ENCODE data around the gene MRGPRG. TPM values are rescaled to one million over a fixed set of nuclear protein-coding genes. Genes with fewer than 3 reads are reported as not detected.

Gene MRGPRG
- total and polyA plus RNA-seq, 2 donors (not counting 1 experiment from before 2014, with no cell fraction given), result not detected

DNA sequence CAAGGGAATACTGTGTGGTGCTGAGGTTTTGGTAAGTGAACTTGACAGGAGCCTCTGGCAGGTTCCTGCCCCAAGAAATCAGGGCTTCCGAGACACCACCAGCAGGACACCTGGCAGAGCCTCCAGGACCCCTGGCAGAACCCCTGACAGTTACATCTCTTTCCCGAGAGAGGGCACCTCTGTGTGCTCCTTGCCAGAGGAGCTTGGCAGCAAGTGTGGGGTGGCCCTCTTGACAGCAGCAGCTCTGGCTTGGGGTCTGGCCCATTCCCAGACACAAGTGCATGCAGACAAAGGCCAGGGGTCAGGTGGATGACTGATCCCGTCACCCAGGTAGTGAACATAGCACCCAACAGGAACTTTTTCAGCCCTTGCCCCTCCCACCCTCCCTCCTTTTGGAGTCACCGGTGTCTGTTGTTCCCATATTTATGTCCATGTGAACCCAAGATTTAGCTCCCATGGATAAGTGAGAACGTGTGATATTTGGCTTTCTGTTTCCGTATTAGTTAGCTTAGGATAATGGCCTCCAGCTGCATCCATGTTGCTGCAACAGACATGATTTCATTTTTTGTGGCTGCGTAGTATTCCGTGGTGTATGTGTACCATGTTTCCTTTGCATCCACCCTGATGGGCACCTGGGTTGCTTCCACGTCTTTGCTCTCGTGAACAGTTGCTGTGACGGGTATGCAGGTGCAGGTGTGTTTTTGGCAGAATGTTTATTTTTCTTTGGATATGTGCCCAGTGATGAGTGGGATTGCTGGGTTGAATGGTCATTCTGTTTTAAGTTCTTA, 32.3 kb downstream of the MRGPRG start:
- Histone ChIP-seq H3K4me2 (ENCODE audit: extremely low read depth, insufficient read depth, low read length) (no peak overlapping the region), H3K4me3 (replicated peaks in 1 of 4; ENCODE audit: control extremely low read depth in 1 of 4, insufficient read depth in 1 of 4, low read depth in 3 of 4, low read length in 4 of 4) (no peak overlapping the region), H3K79me2 (ENCODE audit: control insufficient read depth, insufficient read depth, low read length) (no peaks in the 10 kb centered on the region), H3K9ac (ENCODE audit: insufficient read depth, low read length) (no peak overlapping the region), H3K9me3 (ENCODE audit: control insufficient read depth, insufficient read depth, low read depth, low read length) (no peaks in the 10 kb centered on the region), H2AFZ (ENCODE audit: low read length) (no peak overlapping the region), H3K27ac (ENCODE audit: insufficient read depth, low read length) (no peak overlapping the region), H3K36me3 (ENCODE audit: control insufficient read depth, insufficient read depth, low read length) (no peaks in the 10 kb centered on the region), H4K20me1 (ENCODE audit: control insufficient read depth, extremely low read depth, insufficient read depth, low read length) (no peaks in the 10 kb centered on the region), H3K4me1 (ENCODE audit: control insufficient read depth, extremely low read depth, insufficient read depth, low read length) (no peaks in the 10 kb centered on the region), H3K27me3 (ENCODE audit: control insufficient read depth, insufficient read depth, low read length) (no peaks in the 10 kb centered on the region)
- no peak for TF ChIP-seq EZH2 (IDR thresholded peaks at IDR 0.05; ENCODE audit: low read length, missing control alignments)
- TF ChIP-seq, protein P1, sequence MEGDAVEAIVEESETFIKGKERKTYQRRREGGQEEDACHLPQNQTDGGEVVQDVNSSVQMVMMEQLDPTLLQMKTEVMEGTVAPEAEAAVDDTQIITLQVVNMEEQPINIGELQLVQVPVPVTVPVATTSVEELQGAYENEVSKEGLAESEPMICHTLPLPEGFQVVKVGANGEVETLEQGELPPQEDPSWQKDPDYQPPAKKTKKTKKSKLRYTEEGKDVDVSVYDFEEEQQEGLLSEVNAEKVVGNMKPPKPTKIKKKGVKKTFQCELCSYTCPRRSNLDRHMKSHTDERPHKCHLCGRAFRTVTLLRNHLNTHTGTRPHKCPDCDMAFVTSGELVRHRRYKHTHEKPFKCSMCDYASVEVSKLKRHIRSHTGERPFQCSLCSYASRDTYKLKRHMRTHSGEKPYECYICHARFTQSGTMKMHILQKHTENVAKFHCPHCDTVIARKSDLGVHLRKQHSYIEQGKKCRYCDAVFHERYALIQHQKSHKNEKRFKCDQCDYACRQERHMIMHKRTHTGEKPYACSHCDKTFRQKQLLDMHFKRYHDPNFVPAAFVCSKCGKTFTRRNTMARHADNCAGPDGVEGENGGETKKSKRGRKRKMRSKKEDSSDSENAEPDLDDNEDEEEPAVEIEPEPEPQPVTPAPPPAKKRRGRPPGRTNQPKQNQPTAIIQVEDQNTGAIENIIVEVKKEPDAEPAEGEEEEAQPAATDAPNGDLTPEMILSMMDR (conservative IDR thresholded peaks at IDR 0.05 in 1 of 2, IDR thresholded peaks at IDR 0.05 in 1 of 2; ENCODE audit: low read depth in 1 of 2, low read length in 2 of 2), result no peak
- no peak for DNase-seq (ENCODE audit: low read depth in 2 of 2)

DNA sequence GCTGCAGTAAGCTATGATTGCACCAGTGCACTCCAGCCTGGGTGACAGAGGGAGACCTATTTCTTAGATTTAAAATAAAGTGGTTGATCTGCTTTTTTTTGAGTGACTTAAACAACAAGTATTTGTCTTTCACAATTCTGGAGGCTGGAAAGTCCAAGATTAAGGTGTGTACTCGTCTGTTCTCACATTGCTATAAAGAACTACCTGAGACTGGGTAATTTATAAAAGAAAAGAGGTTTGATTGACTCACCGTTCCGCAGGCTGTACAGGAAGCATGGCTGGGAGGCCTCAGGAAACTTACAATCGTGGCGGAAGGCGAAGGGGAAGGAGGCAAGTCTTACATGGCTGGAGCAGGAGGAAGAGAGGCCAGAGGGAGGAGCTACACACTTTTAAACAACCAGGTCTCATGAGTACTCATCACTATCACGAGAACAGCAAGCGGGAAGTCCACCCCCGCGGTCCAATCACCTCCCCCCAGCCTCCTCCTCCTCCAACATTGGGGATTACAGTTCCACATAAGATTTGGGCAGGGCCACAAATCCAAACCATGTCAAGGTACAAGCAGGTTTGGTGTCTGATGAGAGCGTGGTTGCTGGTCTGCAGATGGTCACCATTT, 33.8 kb downstream of the MRGPRG start:
- Histone ChIP-seq H3K9ac (ENCODE audit: insufficient read depth, low read length) (no peak overlapping the region), H2AFZ (ENCODE audit: low read length) (no peak overlapping the region), H3K79me2 (ENCODE audit: control insufficient read depth, insufficient read depth, low read length) (no peaks in the 10 kb centered on the region), H3K4me3 (replicated peaks in 1 of 4; ENCODE audit: control extremely low read depth in 1 of 4, insufficient read depth in 1 of 4, low read depth in 3 of 4, low read length in 4 of 4) (no peak overlapping the region), H4K20me1 (ENCODE audit: control insufficient read depth, extremely low read depth, insufficient read depth, low read length) (no peaks in the 10 kb centered on the region), H3K27ac (ENCODE audit: insufficient read depth, low read length) (no peak overlapping the region), H3K36me3 (ENCODE audit: control insufficient read depth, insufficient read depth, low read length) (no peaks in the 10 kb centered on the region), H3K9me3 (ENCODE audit: control insufficient read depth, insufficient read depth, low read depth, low read length) (no peaks in the 10 kb centered on the region), H3K4me2 (ENCODE audit: extremely low read depth, insufficient read depth, low read length) (no peak overlapping the region), H3K27me3 (ENCODE audit: control insufficient read depth, insufficient read depth, low read length) (no peaks in the 10 kb centered on the region), H3K4me1 (ENCODE audit: control insufficient read depth, extremely low read depth, insufficient read depth, low read length) (no peaks in the 10 kb centered on the region)
- TF ChIP-seq EZH2 (IDR thresholded peaks at IDR 0.05; ENCODE audit: low read length, missing control alignments), result no peak
- DNase-seq (ENCODE audit: low read depth in 2 of 2), result no peak

DNA sequence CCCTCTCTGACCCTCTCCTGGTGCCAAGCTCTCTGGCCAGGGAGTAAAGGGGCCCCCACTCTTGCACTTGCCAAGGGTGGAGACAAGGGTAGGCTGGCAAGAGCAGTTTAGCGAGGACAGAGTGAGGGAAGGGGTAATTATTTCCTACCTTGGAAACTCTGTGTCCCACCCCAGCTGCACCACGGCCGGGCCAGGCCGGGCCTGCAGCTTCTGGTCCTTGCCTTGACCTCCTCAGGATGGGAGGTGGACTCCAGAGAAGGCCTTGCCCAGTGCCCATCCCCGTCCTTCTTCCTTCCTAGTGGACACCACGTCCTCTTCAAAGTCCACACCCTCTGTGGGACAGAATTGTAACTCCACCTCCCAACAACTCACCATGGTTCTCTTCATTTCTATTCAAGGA, 35.1 kb downstream of the MRGPRG start:
- no peaks in the 10 kb centered on the region for H3K36me3 ChIP-seq (ENCODE audit: control insufficient read depth, insufficient read depth, low read length)
- no peaks in the 10 kb centered on the region for H4K20me1 ChIP-seq (ENCODE audit: control insufficient read depth, extremely low read depth, insufficient read depth, low read length)
- H2AFZ ChIP-seq (ENCODE audit: low read length), result no peak overlapping the region
- H3K4me2 ChIP-seq (ENCODE audit: extremely low read depth, insufficient read depth, low read length), result no peak overlapping the region
- no peak for DNase-seq (ENCODE audit: low read depth in 2 of 2)
- H3K27me3 ChIP-seq (ENCODE audit: control insufficient read depth, insufficient read depth, low read length), result no peaks in the 10 kb centered on the region
- H3K4me1 ChIP-seq (ENCODE audit: control insufficient read depth, extremely low read depth, insufficient read depth, low read length), result no peaks in the 10 kb centered on the region
- TF ChIP-seq, protein P1 (conservative IDR thresholded peaks at IDR 0.05 in 1 of 2, IDR thresholded peaks at IDR 0.05 in 1 of 2; ENCODE audit: low read depth in 1 of 2, low read length in 2 of 2), result no peak
- no peak for TF ChIP-seq EZH2 (IDR thresholded peaks at IDR 0.05; ENCODE audit: low read length, missing control alignments)
- H3K9me3 ChIP-seq (ENCODE audit: control insufficient read depth, insufficient read depth, low read depth, low read length), result no peaks in the 10 kb centered on the region
- no peak overlapping the region for H3K27ac ChIP-seq (ENCODE audit: insufficient read depth, low read length)
- no peaks in the 10 kb centered on the region for H3K79me2 ChIP-seq (ENCODE audit: control insufficient read depth, insufficient read depth, low read length)
- no peak overlapping the region for H3K9ac ChIP-seq (ENCODE audit: insufficient read depth, low read length)
- H3K4me3 ChIP-seq (replicated peaks in 1 of 4; ENCODE audit: control extremely low read depth in 1 of 4, insufficient read depth in 1 of 4, low read depth in 3 of 4, low read length in 4 of 4), result no peak overlapping the region

All from fibroblast of lung (primary cell).